GM23248 (cell line): ENCODE results near the gene IGFALS. TPM values are rescaled to one million over a fixed set of nuclear protein-coding genes. Genes with fewer than 3 reads are reported as not detected.

Experiments used
- DNase-seq: peaks from one replicate; pipeline ENCODE4 v3.0.0-alpha.2; 2015
- H2AFZ ChIP-seq: fragments of 200-600 bp; sonication (generic); 2 replicates; pipeline ENCODE4 v1.6.1; 2016; ENCODE audit warnings: antibody characterized with exemption
- H3F3A ChIP-seq: fragments of 200-600 bp; sonication (generic); 2 replicates; pipeline ENCODE4 v1.6.1; 2016; ENCODE audit warnings: mild to moderate bottlenecking, antibody characterized with exemption, mixed run types; ENCODE audit not compliant: insufficient read depth
- H3K27ac ChIP-seq: fragments of 200-600 bp; sonication (generic); 2 replicates; pipeline ENCODE4 v1.5.1; 2016; ENCODE audit warnings: mild to moderate bottlenecking
- H3K27me3 ChIP-seq: fragments of 200-600 bp; sonication (generic); replicated peaks from 2 replicates; pipeline ENCODE4 v1.6.1; 2016; ENCODE audit warnings: mild to moderate bottlenecking; ENCODE audit not compliant: insufficient read depth
- H3K36me3 ChIP-seq: fragments of 200-600 bp; sonication (generic); 2 replicates; pipeline ENCODE4 v1.6.1; 2016; ENCODE audit warnings: low read depth, mild to moderate bottlenecking
- H3K4me1 ChIP-seq: fragments of 200-600 bp; sonication (generic); 2 replicates; pipeline ENCODE4 v1.6.1; 2016; ENCODE audit warnings: mild to moderate bottlenecking; ENCODE audit not compliant: insufficient read depth
- H3K4me2 ChIP-seq: fragments of 200-600 bp; sonication (generic); one replicate; pipeline ENCODE4 v1.6.1; 2016; ENCODE audit warnings: mild to moderate bottlenecking; ENCODE audit not compliant: unreplicated experiment
- H3K4me3 ChIP-seq: fragments of 200-600 bp; sonication (generic); 2 replicates; pipeline ENCODE4 v1.5.1; 2016; ENCODE audit warnings: mild to moderate bottlenecking
- H3K79me2 ChIP-seq: fragments of 200-600 bp; sonication (generic); 2 replicates; pipeline ENCODE4 v1.6.1; 2016; ENCODE audit warnings: mild to moderate bottlenecking; ENCODE audit not compliant: insufficient read depth
- H3K9ac ChIP-seq: fragments of 200-600 bp; sonication (generic); 2 replicates; pipeline ENCODE4 v1.6.1; 2016; ENCODE audit warnings: mild to moderate bottlenecking
- H3K9me2 ChIP-seq: fragments of 200-600 bp; sonication (generic); 2 replicates; pipeline ENCODE4 v1.6.1; 2016; ENCODE audit warnings: mixed run types, mild to moderate bottlenecking, moderate library complexity; ENCODE audit not compliant: insufficient read depth
- H3K9me3 ChIP-seq: fragments of 200-600 bp; sonication (generic); one replicate; pipeline ENCODE4 v1.6.1; 2017; ENCODE audit warnings: low read depth
- H4K20me1 ChIP-seq: fragments of 200-600 bp; sonication (generic); 2 replicates; pipeline ENCODE4 v1.6.0; 2016; ENCODE audit not compliant: insufficient read depth
- EZH2 ChIP-seq: fragments of 200-600 bp; sonication (generic); IDR thresholded peaks from 2 replicates; pipeline ENCODE4 v1.6.1; 2018; ENCODE audit warnings: antibody characterized with exemption, mild to moderate bottlenecking; ENCODE audit not compliant: insufficient read depth, poor library complexity, severe bottlenecking
- EZH2phosphoT487 ChIP-seq: fragments of 200-600 bp; sonication (generic); IDR thresholded peaks from 2 replicates; pipeline ENCODE4 v1.6.1; 2018; ENCODE audit warnings: antibody characterized with exemption, moderate library complexity, mild to moderate bottlenecking, low read depth; ENCODE audit not compliant: insufficient read depth
- WGBS, 2 experiments: methylation state at CpG; one replicate each; pipeline ENCODE4 v1.1.6; 2015 to 2017; ENCODE audit warnings: low lambda C conversion rate in 2 of 2, low coverage in 1 of 2; ENCODE audit errors: missing lambda C conversion rate in 2 of 2; 5-methylcytosine and 5-hydroxymethylcytosine counted together
- in situ Hi-C: fragments of 300-500 bp; cut with MboI; formaldehyde crosslinking; loops from 2 replicates; pipeline ENCODE4 v1.15.0; 2020
- polyA plus RNA-seq: library from polyadenylated mRNA; unstranded; fragments of >200 nt; fragmentation: Nextera tagmentation; extraction: Ambion mirVana; gene quantifications from 2 replicates; pipeline ENCODE4 v1.2.1, GENCODE V29; 2016
- total RNA-seq: library from RNA; depleted of rRNA; stranded (reverse); fragments of >200 nt; shearing (Covaris generic); gene quantifications from 2 replicates; pipeline ENCODE4 v1.2.3, GENCODE V29; 2014; rRNA removed

The IGFALS gene
- total and polyA plus RNA-seq, 2 experiments from 2014 or later: not detected

- no peak overlapping the region for H3K4me3 ChIP-seq
- no peaks in the 10 kb centered on the region; the same call in 1 of the 2 replicates for H3K36me3 ChIP-seq
- H3K4me1 ChIP-seq: peaks cover 11% of the 10 kb centered on the region
- H3K27ac ChIP-seq: no peak overlapping the region
- TF ChIP-seq EZH2 (no peak), EZH2phosphoT487 (no peak)
- no peaks in the 10 kb centered on the region for H4K20me1 ChIP-seq
- no peak overlapping the region for H3K9ac ChIP-seq
- in situ Hi-C loops: no loop called here
- no peak overlapping the region for H2AFZ ChIP-seq
- no peaks in the 10 kb centered on the region for H3K9me3 ChIP-seq
- DNase-seq: no peak
- WGBS, 2 experiments: 96 to 98% methylated on average over 31 to 32 of the region's 32 CpGs
- no peaks in the 10 kb centered on the region for H3K27me3 ChIP-seq
- H3K9me2 ChIP-seq: no peaks in the 10 kb centered on the region
- H3F3A ChIP-seq: no peaks in the 10 kb centered on the region
- no peak overlapping the region for H3K4me2 ChIP-seq
- H3K79me2 ChIP-seq: peaks cover 4% of the 10 kb centered on the region; the same call in 1 of the 2 replicates
These were observed 49.8 kb downstream of the IGFALS start for GRCh38 chr16:1743376-1744337.

- no peak overlapping the region for H3K9ac ChIP-seq
- no peaks in the 10 kb centered on the region for H3K9me3 ChIP-seq
- no peak for DNase-seq
- WGBS, 2 experiments: 90% methylated on average over 19 of the region's 19 CpGs
- in situ Hi-C loops: no loop called here
- peaks cover 4% of the 10 kb centered on the region; the same call in 1 of the 2 replicates for H3K79me2 ChIP-seq
- no peaks in the 10 kb centered on the region for H3K27me3 ChIP-seq
- no peak overlapping the region for H3K4me3 ChIP-seq
- peaks cover 11% of the 10 kb centered on the region for H3K4me1 ChIP-seq
- TF ChIP-seq EZH2phosphoT487: no peak
- no peak for TF ChIP-seq EZH2
- no peak overlapping the region for H3K27ac ChIP-seq
- H2AFZ ChIP-seq: no peak overlapping the region
- no peaks in the 10 kb centered on the region; the same call in 1 of the 2 replicates for H3K36me3 ChIP-seq
- H3F3A ChIP-seq: no peaks in the 10 kb centered on the region
- no peak overlapping the region for H3K4me2 ChIP-seq
- H3K9me2 ChIP-seq: no peaks in the 10 kb centered on the region
- H4K20me1 ChIP-seq: no peaks in the 10 kb centered on the region
These were observed 51.8 kb downstream of the IGFALS start for GRCh38 chr16:1741553-1742165.

- no peaks in the 10 kb centered on the region for H3K9me2 ChIP-seq
- H2AFZ ChIP-seq: no peak overlapping the region
- H3K4me2 ChIP-seq: no peak overlapping the region
- no peaks in the 10 kb centered on the region; the same call in 1 of the 2 replicates for H3K36me3 ChIP-seq
- H4K20me1 ChIP-seq: no peaks in the 10 kb centered on the region
- in situ Hi-C loops: no loop called here
- H3K9ac ChIP-seq: no peak overlapping the region
- peaks cover 4% of the 10 kb centered on the region; the same call in 1 of the 2 replicates for H3K79me2 ChIP-seq
- H3K9me3 ChIP-seq: no peaks in the 10 kb centered on the region
- H3K4me3 ChIP-seq: no peak overlapping the region
- no peak for DNase-seq
- no peaks in the 10 kb centered on the region for H3K27me3 ChIP-seq
- 89 to 91% methylated on average over 27 to 30 of the region's 30 CpGs for WGBS, 2 experiments
- peaks cover 10% of the 10 kb centered on the region for H3K4me1 ChIP-seq
- TF ChIP-seq EZH2 (no peak), EZH2phosphoT487 (no peak)
- H3K27ac ChIP-seq: no peak overlapping the region
- H3F3A ChIP-seq: 0 out of 2 replicates have a peak, but pooled peaks cover under 1% of the 10 kb centered on the region
These were observed 52.6 kb downstream of the IGFALS start for GRCh38 chr16:1740781-1741490.

Other genes starting within 250 kb of the IGFALS start
- gene IFT140, start 181.6 kb downstream of the IGFALS start, total RNA-seq: 27.3 and 31.9 TPM in 2 replicates
- 13.4 and 14.5 TPM in 2 replicates for gene IFT140, start 181.6 kb downstream of the IGFALS start, polyA plus RNA-seq
- 6.3 TPM in 2 replicates for gene CRAMP1, start 181.3 kb downstream of the IGFALS start, total RNA-seq
- gene CRAMP1, start 181.3 kb downstream of the IGFALS start, polyA plus RNA-seq: 2.2 and 2.5 TPM in 2 replicates
- 51.8 and 55.9 TPM in 2 replicates for gene JPT2, start 115.4 kb downstream of the IGFALS start, total RNA-seq
- 6.5 and 8.0 TPM in 2 replicates for gene JPT2, start 115.4 kb downstream of the IGFALS start, polyA plus RNA-seq
- 28.3 and 58.9 TPM in 2 replicates for gene MAPK8IP3, start 87.5 kb downstream of the IGFALS start, total RNA-seq
- gene MAPK8IP3, start 87.5 kb downstream of the IGFALS start, polyA plus RNA-seq: 9.1 and 10.0 TPM in 2 replicates
- 45.3 and 57.7 TPM in 2 replicates for gene NME3, start 22.2 kb downstream of the IGFALS start, total RNA-seq
- 50.8 and 55.4 TPM in 2 replicates for gene NME3, start 22.2 kb downstream of the IGFALS start, polyA plus RNA-seq
- gene EME2, start 20.9 kb downstream of the IGFALS start, total RNA-seq: 9.3 and 12.3 TPM in 2 replicates
- 3.1 and 3.9 TPM in 2 replicates for gene EME2, start 20.9 kb downstream of the IGFALS start, polyA plus RNA-seq
- gene MRPS34, start 20.6 kb downstream of the IGFALS start, total RNA-seq: 96.5 and 99.4 TPM in 2 replicates
- gene MRPS34, start 20.6 kb downstream of the IGFALS start, polyA plus RNA-seq: 113 and 119 TPM in 2 replicates
- 35.3 and 50.2 TPM in 2 replicates for gene SPSB3, start 11.1 kb downstream of the IGFALS start, total RNA-seq
- 35.1 and 35.6 TPM in 2 replicates for gene SPSB3, start 11.1 kb downstream of the IGFALS start, polyA plus RNA-seq
- 88.9 and 189 TPM in 2 replicates for gene NUBP2, start 10.7 kb downstream of the IGFALS start, total RNA-seq
- 64.3 and 66.4 TPM in 2 replicates for gene NUBP2, start 10.7 kb downstream of the IGFALS start, polyA plus RNA-seq
- gene HAGH, start 33.1 kb upstream of the IGFALS start, total RNA-seq: 48.4 and 76.5 TPM in 2 replicates
- 45.5 and 48.9 TPM in 2 replicates for gene HAGH, start 33.1 kb upstream of the IGFALS start, polyA plus RNA-seq
- 40.9 and 55.3 TPM in 2 replicates for gene FAHD1, start 33.5 kb upstream of the IGFALS start, total RNA-seq
- gene FAHD1, start 33.5 kb upstream of the IGFALS start, polyA plus RNA-seq: 39.7 and 40.6 TPM in 2 replicates
- gene MEIOB, start 78.5 kb upstream of the IGFALS start, total RNA-seq: 0.38 TPM in 1 of 2 replicates, not detected in the other
- gene MEIOB, start 78.5 kb upstream of the IGFALS start, polyA plus RNA-seq: 0.14 TPM in 1 of 2 replicates, not detected in the other
- gene HS3ST6, start 124.7 kb upstream of the IGFALS start, total RNA-seq: not detected in 2 replicates
- not detected in 2 replicates for gene HS3ST6, start 124.7 kb upstream of the IGFALS start, polyA plus RNA-seq
- 13.9 and 14.1 TPM in 2 replicates for gene MSRB1, start 149.5 kb upstream of the IGFALS start, total RNA-seq
- gene MSRB1, start 149.5 kb upstream of the IGFALS start, polyA plus RNA-seq: 26.9 and 27.4 TPM in 2 replicates
- not detected in 2 replicates for gene RPL3L, start 161.0 kb upstream of the IGFALS start, total RNA-seq
- gene RPL3L, start 161.0 kb upstream of the IGFALS start, polyA plus RNA-seq: not detected in 2 replicates
- 136 and 220 TPM in 2 replicates for gene NDUFB10, start 165.8 kb upstream of the IGFALS start, total RNA-seq
- 266 and 279 TPM in 2 replicates for gene NDUFB10, start 165.8 kb upstream of the IGFALS start, polyA plus RNA-seq
- 1,339 and 1,536 TPM in 2 replicates for gene RPS2, start 171.1 kb upstream of the IGFALS start, total RNA-seq
- 1,060 and 1,077 TPM in 2 replicates for gene RPS2, start 171.1 kb upstream of the IGFALS start, polyA plus RNA-seq
- gene RNF151, start 173.2 kb upstream of the IGFALS start, total RNA-seq: not detected in 2 replicates
- 0.25 TPM in 1 of 2 replicates, not detected in the other for gene RNF151, start 173.2 kb upstream of the IGFALS start, polyA plus RNA-seq
- 43.7 and 68.5 TPM in 2 replicates for gene TBL3, start 178.3 kb upstream of the IGFALS start, total RNA-seq
- gene TBL3, start 178.3 kb upstream of the IGFALS start, polyA plus RNA-seq: 46.8 and 52.0 TPM in 2 replicates
- not detected in 2 replicates for gene NOXO1, start 187.8 kb upstream of the IGFALS start, total RNA-seq
- 0.23 TPM in 1 of 2 replicates, not detected in the other for gene NOXO1, start 187.8 kb upstream of the IGFALS start, polyA plus RNA-seq
- 16.4 and 26.4 TPM in 2 replicates for gene GFER, start 190.5 kb upstream of the IGFALS start, total RNA-seq
- 31.0 and 31.6 TPM in 2 replicates for gene GFER, start 190.5 kb upstream of the IGFALS start, polyA plus RNA-seq
- gene SYNGR3, start 196.3 kb upstream of the IGFALS start, total RNA-seq: 0.22 and 0.76 TPM in 2 replicates
- 0.72 and 1.3 TPM in 2 replicates for gene SYNGR3, start 196.3 kb upstream of the IGFALS start, polyA plus RNA-seq
- 21.2 and 23.4 TPM in 2 replicates for gene ZNF598, start 216.1 kb upstream of the IGFALS start, total RNA-seq
- gene ZNF598, start 216.1 kb upstream of the IGFALS start, polyA plus RNA-seq: 12.2 and 14.1 TPM in 2 replicates
- not detected in 2 replicates for gene NPW, start 226.1 kb upstream of the IGFALS start, total RNA-seq
- 2.1 and 3.0 TPM in 2 replicates for gene NPW, start 226.1 kb upstream of the IGFALS start, polyA plus RNA-seq
- gene NHERF2, start 233.2 kb upstream of the IGFALS start, total RNA-seq: 27.3 and 39.7 TPM in 2 replicates
- 29.0 and 45.1 TPM in 2 replicates for gene NHERF2, start 233.2 kb upstream of the IGFALS start, polyA plus RNA-seq